ENCODE results near the gene BAX. TPM values are rescaled to one million over a fixed set of nuclear protein-coding genes. Genes with fewer than 3 reads are reported as not detected.

The BAX gene
- polyA plus RNA-seq, 4 donors = 58.1 to 90.7 (median 76.4) TPM

DNA sequence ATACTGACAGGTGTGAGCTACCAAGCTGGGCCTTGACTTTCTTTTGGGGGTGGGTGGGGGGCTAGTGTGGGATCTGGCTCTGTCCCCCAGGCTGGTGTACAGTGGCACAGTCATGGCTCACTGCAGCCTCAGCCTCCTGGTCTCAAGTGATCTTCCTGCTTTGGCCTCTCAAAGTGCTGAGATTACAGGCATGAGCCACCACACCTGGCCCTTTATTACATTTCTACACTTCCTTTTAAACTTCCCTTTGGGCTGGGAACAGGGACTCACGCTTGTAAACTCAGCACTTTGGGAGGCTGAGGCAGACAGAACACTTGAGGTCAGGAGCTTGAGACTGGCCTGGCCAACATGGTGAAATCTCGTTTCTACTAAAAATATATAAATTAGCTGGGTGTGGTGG lies 22.4 kb downstream of the BAX start:
- no peak for DNase-seq (ENCODE audit: low read depth in 4 of 4, low spot score in 2 of 4)

- no peak for DNase-seq (ENCODE audit: low read depth in 4 of 4, low spot score in 2 of 4)
Measured at GRCh38 chr19:48982280-48982679, 27.6 kb downstream of the BAX start.

GRCh38 chr19:48985711-48986110 lies 31.0 kb downstream of the BAX start:
- no peak for DNase-seq (ENCODE audit: low read depth in 4 of 4, low spot score in 2 of 4)

- no peak for DNase-seq (ENCODE audit: low read depth in 4 of 4, low spot score in 2 of 4)
Measured at GRCh38 chr19:48986211-48986610, 31.5 kb downstream of the BAX start.

GRCh38 chr19:48987323-48987722 lies 32.6 kb downstream of the BAX start:
- no peak for DNase-seq (ENCODE audit: low read depth in 4 of 4, low spot score in 2 of 4)

DNA sequence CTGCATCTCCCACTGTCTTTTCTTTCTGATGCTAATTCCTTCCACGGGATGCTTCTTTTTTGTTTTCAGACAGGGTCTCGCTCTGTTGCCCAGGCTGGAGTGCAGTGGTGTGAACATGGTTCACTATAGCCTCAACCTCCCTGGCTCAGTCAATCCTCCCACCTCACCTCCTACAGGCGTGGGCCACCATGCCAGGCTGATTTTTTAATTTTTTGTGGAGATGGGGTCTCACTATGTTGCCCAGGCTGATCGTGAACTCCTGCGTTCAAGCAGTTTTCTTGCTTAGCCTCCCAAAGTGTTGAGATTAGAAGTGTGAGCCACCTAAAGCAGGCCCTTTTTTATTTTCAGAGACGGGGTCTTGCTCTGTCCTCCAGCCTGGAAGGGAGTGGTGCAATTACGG lies 33.6 kb downstream of the BAX start:
- DNase-seq (ENCODE audit: low read depth in 4 of 4, low spot score in 2 of 4) = no peak

DNA sequence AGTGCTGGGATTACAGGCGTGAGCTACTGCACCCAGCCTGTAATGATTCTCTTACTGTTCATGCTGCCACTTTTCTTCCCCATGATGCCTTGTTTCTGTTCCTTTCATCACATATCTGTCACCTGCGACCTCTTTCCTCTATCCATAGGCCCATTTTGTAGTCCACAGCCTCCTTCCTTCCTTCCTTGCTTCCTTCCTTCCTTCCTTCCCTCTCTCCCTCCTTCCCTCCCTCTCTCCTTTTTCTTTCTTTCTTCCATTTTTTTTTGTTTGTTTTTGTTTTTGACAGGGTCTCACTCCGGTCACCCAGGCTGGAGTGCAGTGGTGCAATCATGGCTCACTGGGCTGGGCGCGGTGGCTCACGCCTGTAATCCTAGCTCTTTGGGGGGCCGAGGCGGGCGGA lies 34.2 kb downstream of the BAX start:
- no peak for DNase-seq (ENCODE audit: low read depth in 4 of 4, low spot score in 2 of 4)

- DNase-seq (ENCODE audit: low read depth in 4 of 4, low spot score in 2 of 4) = no peak
Measured at GRCh38 chr19:48989701-48990291, 35.1 kb downstream of the BAX start.

DNA sequence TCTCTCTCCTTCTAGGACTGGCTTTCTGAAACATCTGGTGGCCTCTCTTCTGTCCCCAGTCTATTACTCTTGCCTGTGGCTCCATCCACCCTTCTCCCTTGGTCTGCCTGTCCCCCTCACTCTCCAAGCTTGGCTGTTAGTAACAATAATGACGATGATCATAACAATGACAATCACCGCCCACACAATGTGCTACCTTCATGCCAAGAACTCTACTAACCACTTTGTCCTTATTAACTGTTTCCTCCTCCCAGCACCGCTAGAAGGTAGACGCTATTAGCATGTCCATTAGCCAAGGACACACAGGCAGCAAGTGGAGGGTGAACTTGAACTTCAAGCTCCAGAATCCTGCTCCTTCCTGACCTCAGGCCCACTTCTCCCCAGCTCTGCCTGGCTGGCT lies 35.7 kb downstream of the BAX start:
- no peak for DNase-seq (ENCODE audit: low read depth in 4 of 4, low spot score in 2 of 4)

DNA sequence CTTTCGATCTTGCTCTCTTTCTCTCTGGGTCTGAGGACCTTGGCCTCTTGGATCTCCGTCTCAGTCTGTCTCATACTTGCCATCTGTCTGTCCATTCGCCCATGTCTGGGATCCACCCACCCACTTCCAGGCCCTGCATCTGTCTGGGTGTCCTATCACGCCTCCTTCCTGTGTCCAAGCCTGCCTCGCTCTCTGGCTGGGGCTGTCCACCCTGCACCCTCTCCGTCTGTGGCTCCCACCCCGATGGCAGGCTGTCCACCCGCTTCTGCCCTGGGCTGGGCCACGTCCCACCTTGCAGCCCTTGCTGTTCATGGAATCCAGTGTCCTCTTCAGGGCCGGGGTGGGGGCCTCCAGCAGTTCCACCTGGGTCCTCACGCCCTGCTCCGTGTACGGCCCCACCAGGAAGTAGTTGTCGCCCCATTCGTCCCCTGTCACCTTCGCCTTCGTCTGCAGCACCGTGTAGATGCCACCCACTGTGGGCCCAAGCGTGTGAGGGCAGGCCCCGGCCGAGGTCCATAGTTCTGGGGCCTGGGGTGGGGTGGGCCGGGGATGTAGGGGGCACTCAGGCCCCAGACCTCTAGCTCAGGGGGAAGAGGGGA lies 36.4 kb downstream of the BAX start:
- no peak for DNase-seq (ENCODE audit: low read depth in 4 of 4, low spot score in 2 of 4)

DNA sequence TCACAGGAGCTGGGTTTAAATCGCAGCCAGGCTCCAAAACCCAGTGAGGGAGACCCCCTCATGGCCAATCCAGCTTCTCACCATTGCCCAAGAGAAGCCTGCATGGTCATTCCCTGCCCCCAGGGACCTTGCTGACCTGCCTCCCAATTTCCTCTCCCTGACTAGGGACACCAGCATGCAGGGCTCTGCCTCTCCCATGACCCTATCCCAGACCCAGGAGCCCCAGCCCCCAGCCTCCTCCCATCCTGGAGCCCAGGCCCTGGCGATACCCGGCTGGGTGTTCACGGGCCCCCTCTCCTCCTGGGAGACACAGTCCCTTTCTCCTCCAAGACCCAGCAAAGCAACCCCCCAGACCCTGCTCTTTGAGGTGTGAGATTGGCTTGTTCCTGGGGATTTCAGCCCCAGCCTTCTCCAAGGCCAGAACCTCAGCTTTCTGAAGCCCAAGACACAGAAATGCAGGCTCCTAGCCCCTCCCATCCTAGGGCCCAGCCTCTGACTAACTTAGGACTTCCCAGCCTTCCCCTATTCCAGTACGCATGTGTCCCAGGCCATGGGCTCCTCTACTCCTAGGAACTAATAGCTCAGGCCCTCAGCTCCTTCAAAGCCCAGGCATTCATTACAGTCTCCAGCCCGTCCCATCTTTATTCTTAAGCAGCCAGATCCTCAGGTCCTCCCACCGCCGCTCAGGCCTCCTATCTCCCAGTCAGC lies 37.4 kb downstream of the BAX start:
- peak in 1 of 4 donors; percentile 57 for DNase-seq (ENCODE audit: low read depth in 4 of 4, low spot score in 2 of 4)

GRCh38 chr19:48992581-48993174 lies 38.0 kb downstream of the BAX start:
- DNase-seq (ENCODE audit: low read depth in 4 of 4, low spot score in 2 of 4) = peak in 1 of 4 donors; percentile 25

GRCh38 chr19:48993175-48994034 lies 38.7 kb downstream of the BAX start, which contains the start of the genes GYS1 and RUVBL2:
Gene GYS1 (minus strand): TSS chr19:48993309. CDS start chr19:48993112, 197 bp downstream.
Gene RUVBL2 (plus strand): TSS chr19:48993887. CDS start chr19:48993912, 25 bp downstream.
- peak; percentile 97 to 99 (median 99) for DNase-seq (ENCODE audit: low read depth in 4 of 4, low spot score in 2 of 4)

DNA sequence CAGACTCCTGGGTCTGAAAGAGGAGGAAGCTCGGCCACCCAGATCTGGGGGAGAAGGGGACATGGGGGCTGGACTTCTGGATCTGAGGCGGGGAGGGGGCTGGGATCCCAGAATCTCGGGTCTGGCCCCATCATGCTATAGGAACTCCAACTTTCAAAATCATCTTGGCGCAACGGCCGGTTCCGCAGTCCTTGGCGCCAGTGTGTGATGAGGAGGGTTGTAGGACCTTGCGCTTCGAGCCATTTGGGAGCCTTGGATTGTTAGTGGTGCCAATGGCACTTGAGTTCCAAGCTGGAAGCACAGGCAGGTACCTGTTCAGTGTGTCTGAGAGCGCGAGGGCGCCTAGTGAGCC lies 39.3 kb downstream of the BAX start:
- DNase-seq (ENCODE audit: low read depth in 4 of 4, low spot score in 2 of 4) = no peak

- DNase-seq (ENCODE audit: low read depth in 4 of 4, low spot score in 2 of 4) = no peak
Measured at GRCh38 chr19:48997972-48998371, 43.3 kb downstream of the BAX start.

GRCh38 chr19:48999481-49000325 lies 45.0 kb downstream of the BAX start:
- DNase-seq (ENCODE audit: low read depth in 4 of 4, low spot score in 2 of 4) = no peak

DNA sequence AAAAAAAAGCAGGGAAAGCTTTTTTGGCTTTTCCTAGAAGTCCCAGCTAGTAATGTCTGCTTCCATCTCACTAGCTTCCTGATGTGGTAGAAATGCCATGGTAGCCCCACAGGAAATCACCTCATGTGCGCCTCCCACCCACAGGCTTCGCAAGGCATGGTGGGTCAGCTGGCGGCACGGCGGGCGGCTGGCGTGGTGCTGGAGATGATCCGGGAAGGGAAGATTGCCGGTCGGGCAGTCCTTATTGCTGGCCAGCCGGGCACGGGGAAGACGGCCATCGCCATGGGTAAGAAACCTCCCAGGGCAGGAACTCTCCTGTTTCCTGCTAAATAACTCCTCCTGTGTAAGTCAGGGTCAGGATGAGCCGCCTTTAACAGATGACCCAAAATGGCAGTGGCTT lies 49.5 kb downstream of the BAX start:
- no peak for DNase-seq (ENCODE audit: low read depth in 4 of 4, low spot score in 2 of 4)

GRCh38 chr19:49004964-49005614 lies 50.4 kb downstream of the BAX start:
- DNase-seq (ENCODE audit: low read depth in 4 of 4, low spot score in 2 of 4) = no peak

- DNase-seq (ENCODE audit: low read depth in 4 of 4, low spot score in 2 of 4) = no peak
Measured at GRCh38 chr19:49006905-49007304, 52.2 kb downstream of the BAX start.
